SK-N-MC (cell line): Measurements from ENCODE around the gene GALNT6.

ENCODE experiments used
- DNase-seq: peaks from one replicate; pipeline ENCODE4 v3.0.0-alpha.2; 2011; ENCODE audit warnings: low read depth, low spot score
- H3K27ac ChIP-seq: fragments of 200-600 bp; sonication (generic); 2 replicates; pipeline ENCODE4 v1.5.1; 2016; ENCODE audit warnings: mixed run types
- H3K36me3 ChIP-seq: fragments of 200-600 bp; sonication (generic); 2 replicates; pipeline ENCODE4 v1.6.1; 2017; ENCODE audit warnings: antibody characterized with exemption, low read length, mixed read lengths; ENCODE audit not compliant: insufficient read depth
- H3K4me3 ChIP-seq: fragments of 200-600 bp; sonication (generic); 2 replicates; pipeline ENCODE4 v1.5.1; 2016
- H3K9ac ChIP-seq: fragments of 200-600 bp; sonication (generic); 2 replicates; pipeline ENCODE4 v1.8.0; 2017; ENCODE audit warnings: mixed run types, mixed read lengths; ENCODE audit not compliant: insufficient read length
- H3K9me3 ChIP-seq: fragments of 200-600 bp; sonication (generic); 2 replicates; pipeline ENCODE4 v1.6.1; 2017; ENCODE audit warnings: low read depth, mild to moderate bottlenecking, antibody characterized with exemption, low read length, moderate library complexity, mixed read lengths
- EZH2 ChIP-seq: fragments of 200-600 bp; sonication (generic); IDR thresholded peaks from one replicate; pipeline ENCODE4 v1.6.1; 2017; ENCODE audit warnings: antibody characterized with exemption
- FOXP2 ChIP-seq: optimal IDR thresholded peaks from 2 replicates; pipeline ENCODE3; 2011; ENCODE audit warnings: mild to moderate bottlenecking, moderate library complexity; ENCODE audit not compliant: insufficient read depth; ENCODE audit errors: extremely low read length, control extremely low read depth
- POLR2AphosphoS5 ChIP-seq: IDR thresholded peaks from 2 replicates; pipeline ENCODE4 v1.6.1; 2012; ENCODE audit warnings: mild to moderate bottlenecking, low read depth, low read length, borderline replicate concordance

Gene GALNT6

DNA sequence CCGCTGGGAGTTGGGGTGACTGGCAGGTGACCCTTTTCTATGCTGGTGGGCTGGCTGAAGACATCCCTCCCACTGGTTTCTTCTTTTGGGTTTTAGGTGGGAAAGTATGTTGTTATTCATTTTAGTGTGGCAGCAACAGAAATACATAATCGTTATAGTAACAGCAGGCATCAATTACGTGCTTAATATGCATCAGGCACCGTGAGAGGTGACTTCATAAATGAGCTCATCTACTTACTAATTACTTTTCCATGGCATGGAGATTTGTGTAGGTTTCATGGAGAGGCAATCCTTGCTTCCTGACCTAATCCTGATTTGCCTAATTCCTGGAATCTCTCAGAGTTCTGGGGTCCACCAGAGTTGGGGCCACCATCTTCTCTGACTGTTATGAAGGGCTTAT lies 31.4 kb downstream of the GALNT6 start:
- TF ChIP-seq POLR2AphosphoS5 (no peak), FOXP2 (no peak), EZH2 (no peak)
- Histone ChIP-seq H3K4me3 (no peak overlapping the region), H3K9ac (no peak overlapping the region), H3K9me3 (no peaks in the 10 kb centered on the region), H3K27ac (no peak overlapping the region), H3K36me3 (no peaks in the 10 kb centered on the region)
- no peak for DNase-seq

DNA sequence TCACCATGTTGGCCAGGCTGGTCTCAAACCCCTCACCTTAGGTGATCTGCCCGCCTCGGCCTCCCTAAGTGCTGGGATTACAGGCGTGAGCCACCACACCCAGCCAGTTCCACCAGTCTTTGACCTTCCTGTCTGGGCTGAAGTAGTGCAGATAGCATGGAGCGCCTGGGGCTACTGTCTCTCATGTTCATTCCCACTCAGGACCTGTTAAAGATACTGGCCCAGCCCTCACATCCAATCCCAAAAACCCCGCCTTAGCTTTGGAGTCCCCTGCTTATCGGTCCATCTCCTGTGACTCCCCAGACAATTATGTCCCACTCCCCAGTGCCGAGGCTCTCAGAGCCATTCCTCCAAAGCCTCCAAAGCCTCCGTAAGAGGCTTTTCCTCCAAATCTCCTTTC lies 32.7 kb downstream of the GALNT6 start:
- no peak for DNase-seq
- H3K4me3 ChIP-seq, result no peak overlapping the region
- H3K9me3 ChIP-seq, result no peaks in the 10 kb centered on the region
- H3K36me3 ChIP-seq, result no peaks in the 10 kb centered on the region
- TF ChIP-seq EZH2, result no peak
- TF ChIP-seq FOXP2, result no peak
- no peak for TF ChIP-seq POLR2AphosphoS5
- no peak overlapping the region for H3K27ac ChIP-seq
- H3K9ac ChIP-seq, result no peak overlapping the region

DNA sequence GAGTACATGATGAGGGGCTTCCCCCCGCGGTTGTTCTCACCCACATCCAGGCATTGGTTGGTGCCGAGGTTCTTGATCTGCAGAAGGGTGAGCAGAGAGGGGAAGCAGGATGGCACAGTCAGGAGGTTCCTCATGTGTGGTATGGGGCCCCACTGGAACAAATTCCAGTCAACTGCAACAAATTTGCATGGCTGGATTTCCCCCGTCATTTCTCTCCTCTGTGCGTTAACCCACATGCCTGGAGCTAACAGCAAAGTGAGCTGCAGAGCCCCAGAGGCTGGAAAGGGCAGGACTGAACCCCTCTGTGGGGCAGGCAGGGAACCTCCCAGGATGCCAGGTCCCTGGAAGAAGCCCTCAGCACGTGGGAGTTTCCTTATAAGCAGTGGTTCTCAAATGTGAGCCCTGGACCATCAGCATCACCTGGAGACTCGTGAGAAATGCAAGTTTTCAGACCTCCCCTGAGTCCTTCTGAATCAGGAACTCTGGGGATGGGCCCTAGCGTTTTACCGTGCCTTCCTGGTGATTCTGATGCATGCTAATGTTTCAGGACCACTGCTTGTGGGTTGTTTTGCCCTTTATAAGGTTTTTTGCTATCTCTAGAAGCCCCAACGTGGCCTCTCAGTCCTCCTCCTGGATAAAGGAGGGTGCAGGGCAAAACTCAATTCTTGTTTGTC lies 33.7 kb downstream of the GALNT6 start:
- TF ChIP-seq POLR2AphosphoS5 (no peak), EZH2 (no peak), FOXP2 (no peak)
- Histone ChIP-seq H3K36me3 (no peaks in the 10 kb centered on the region), H3K9me3 (no peaks in the 10 kb centered on the region), H3K27ac (no peak overlapping the region), H3K9ac (no peak overlapping the region), H3K4me3 (no peak overlapping the region)
- no peak for DNase-seq

- no peak for TF ChIP-seq POLR2AphosphoS5
- TF ChIP-seq FOXP2, result no peak
- TF ChIP-seq EZH2, result no peak
- Histone ChIP-seq H3K9me3 (no peaks in the 10 kb centered on the region), H3K36me3 (no peaks in the 10 kb centered on the region), H3K27ac (no peak overlapping the region), H3K4me3 (no peak overlapping the region), H3K9ac (no peak overlapping the region)
- DNase-seq, result no peak
These were observed 39.2 kb downstream of the GALNT6 start for GRCh38 chr12:51351913-51352532.

GRCh38 chr12:51349026-51349425 lies 42.2 kb downstream of the GALNT6 start:
- DNase-seq, result no peak
- no peaks in the 10 kb centered on the region for H3K9me3 ChIP-seq
- no peak overlapping the region for H3K9ac ChIP-seq
- no peak overlapping the region for H3K27ac ChIP-seq
- no peak overlapping the region for H3K4me3 ChIP-seq
- H3K36me3 ChIP-seq, result no peaks in the 10 kb centered on the region
- TF ChIP-seq EZH2 (no peak), POLR2AphosphoS5 (no peak), FOXP2 (no peak)

GRCh38 chr12:51348116-51348515 lies 43.1 kb downstream of the GALNT6 start:
- no peaks in the 10 kb centered on the region for H3K9me3 ChIP-seq
- no peak overlapping the region for H3K4me3 ChIP-seq
- TF ChIP-seq FOXP2, result no peak
- TF ChIP-seq EZH2, result no peak
- TF ChIP-seq POLR2AphosphoS5, result no peak
- no peak overlapping the region for H3K27ac ChIP-seq
- H3K9ac ChIP-seq, result no peak overlapping the region
- no peaks in the 10 kb centered on the region for H3K36me3 ChIP-seq
- no peak for DNase-seq

DNA sequence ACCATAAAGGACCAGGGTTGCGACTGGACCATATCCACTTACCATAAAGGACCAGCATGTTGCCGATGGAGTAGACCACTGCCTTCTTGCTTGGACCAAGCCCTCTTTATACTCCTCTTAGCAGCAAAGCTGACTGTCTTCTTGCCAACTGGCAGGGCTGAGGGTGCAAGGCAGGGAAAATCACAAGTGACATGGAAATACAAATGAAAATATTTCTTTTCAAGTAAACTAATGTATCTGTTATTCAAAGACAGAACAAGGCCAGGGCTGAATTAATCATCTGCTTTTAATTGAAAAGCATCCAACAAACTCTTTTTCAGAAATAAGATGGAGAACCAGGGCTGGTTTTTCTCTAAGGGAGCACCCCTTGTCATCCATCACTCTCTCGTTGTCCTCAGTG lies 44.6 kb downstream of the GALNT6 start, which contains the start of gene CELA1:
TSS of gene CELA1 (minus strand) at position 99 of the 400 bp plus-strand sequence. CDS start at position 58, 41 bp downstream.
- no peak for DNase-seq
- Histone ChIP-seq H3K9me3 (no peaks in the 10 kb centered on the region), H3K27ac (no peak within 1 kb of the TSS), H3K36me3 (no peaks in the 10 kb centered on the region), H3K4me3 (no peak within 1 kb of the TSS), H3K9ac (no peak within 1 kb of the TSS)
- no peak for TF ChIP-seq FOXP2
- no peak for TF ChIP-seq EZH2
- TF ChIP-seq POLR2AphosphoS5, result no peak

GRCh38 chr12:51345681-51346080 lies 45.5 kb downstream of the GALNT6 start:
- H3K27ac ChIP-seq, result no peak overlapping the region
- H3K36me3 ChIP-seq, result no peaks in the 10 kb centered on the region
- no peak for DNase-seq
- TF ChIP-seq EZH2 (no peak), POLR2AphosphoS5 (no peak), FOXP2 (no peak)
- H3K9me3 ChIP-seq, result no peaks in the 10 kb centered on the region
- no peak overlapping the region for H3K9ac ChIP-seq
- no peak overlapping the region for H3K4me3 ChIP-seq
